ENCODE results near the gene SLC29A4. TPM values are rescaled to one million over a fixed set of nuclear protein-coding genes. Genes with fewer than 3 reads are reported as not detected.
"Not testable (repeated sequence)": the region's sequence is repeated elsewhere in the genome, so short reads cannot be mapped to it uniquely, and the experiment has no call there.

SLC29A4 gene, protein sequence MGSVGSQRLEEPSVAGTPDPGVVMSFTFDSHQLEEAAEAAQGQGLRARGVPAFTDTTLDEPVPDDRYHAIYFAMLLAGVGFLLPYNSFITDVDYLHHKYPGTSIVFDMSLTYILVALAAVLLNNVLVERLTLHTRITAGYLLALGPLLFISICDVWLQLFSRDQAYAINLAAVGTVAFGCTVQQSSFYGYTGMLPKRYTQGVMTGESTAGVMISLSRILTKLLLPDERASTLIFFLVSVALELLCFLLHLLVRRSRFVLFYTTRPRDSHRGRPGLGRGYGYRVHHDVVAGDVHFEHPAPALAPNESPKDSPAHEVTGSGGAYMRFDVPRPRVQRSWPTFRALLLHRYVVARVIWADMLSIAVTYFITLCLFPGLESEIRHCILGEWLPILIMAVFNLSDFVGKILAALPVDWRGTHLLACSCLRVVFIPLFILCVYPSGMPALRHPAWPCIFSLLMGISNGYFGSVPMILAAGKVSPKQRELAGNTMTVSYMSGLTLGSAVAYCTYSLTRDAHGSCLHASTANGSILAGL
- 1.1 and 1.8 TPM in 2 replicates for total RNA-seq

GRCh38 chr7:5282543-5283316 is at the start of gene SLC29A4:
Gene SLC29A4, plus strand, starts transcription at chr7:5282943. Its CDS starts 4,874 bp downstream, at chr7:5287817.
- no peak within 1 kb of the TSS for H3K4me3 Mint-ChIP-seq
- H3K4me1 Mint-ChIP-seq, result no peaks in the 10 kb centered on the region
- H3K9me3 Mint-ChIP-seq, result no peaks in the 10 kb centered on the region
- H3K27ac Mint-ChIP-seq, result no peak within 1 kb of the TSS
- no peaks in the 10 kb centered on the region for H3K36me3 Mint-ChIP-seq (ENCODE audit: low read depth)
- H3K27me3 Mint-ChIP-seq, result peaks cover 17% of the 10 kb centered on the region
- peak; percentile 68 for DNase-seq
- intact Hi-C loops (cut with micrococcal nuclease), result no loop called here

DNA sequence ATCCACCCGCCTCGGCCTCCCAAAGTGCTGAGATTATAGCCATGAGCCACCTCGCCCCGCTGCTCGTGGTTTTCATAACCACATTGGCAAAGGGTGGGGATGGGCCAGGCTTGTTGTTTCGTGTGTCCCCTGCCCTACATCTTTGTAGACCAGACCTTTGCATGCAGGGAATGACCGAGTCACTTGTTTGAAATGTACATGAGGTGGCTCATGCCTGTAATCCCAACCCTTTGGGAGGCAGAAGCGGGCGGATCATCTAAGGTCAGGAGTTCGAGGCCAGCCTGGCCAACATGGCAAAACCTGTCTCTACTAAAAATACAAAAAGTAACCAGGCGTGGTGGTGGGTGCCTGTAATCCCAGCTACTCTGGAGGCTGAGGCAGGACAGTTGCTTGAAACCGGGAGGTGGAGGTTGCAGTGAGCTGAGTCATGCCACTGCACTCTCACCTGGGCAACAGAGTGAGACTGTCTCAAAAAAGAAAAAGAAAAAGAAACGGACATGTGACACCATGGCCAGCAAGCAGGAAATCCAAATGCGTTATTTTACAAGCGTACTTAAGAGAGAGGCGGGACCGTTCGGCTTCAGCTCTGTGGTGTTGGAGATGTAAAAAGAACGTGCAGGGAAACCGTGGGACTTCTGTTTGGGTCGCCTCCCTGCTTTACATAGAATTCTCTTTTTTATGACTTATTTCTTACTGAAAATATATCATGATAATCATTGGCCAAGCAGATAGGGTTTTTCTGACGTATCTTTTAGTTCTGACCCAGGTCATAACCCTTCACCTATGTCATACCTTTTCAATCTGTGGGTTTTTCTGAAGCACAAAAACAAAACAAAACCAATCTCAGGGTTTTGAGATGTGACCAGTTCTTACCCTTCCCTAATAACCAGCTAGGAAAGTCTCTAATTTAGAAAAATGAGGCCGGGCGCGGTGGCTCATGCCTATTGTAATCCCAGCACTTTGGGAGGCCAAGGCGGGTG is 47.6 kb upstream of the SLC29A4 start:
- peaks cover 1% of the 10 kb centered on the region for H3K27me3 Mint-ChIP-seq
- DNase-seq, result no peak
- peaks cover 14% of the 10 kb centered on the region for H3K36me3 Mint-ChIP-seq (ENCODE audit: low read depth)
- intact Hi-C loops (cut with micrococcal nuclease), result no loop called here
- peaks cover 8% of the 10 kb centered on the region for H3K4me1 Mint-ChIP-seq
- no peaks in the 10 kb centered on the region for H3K9me3 Mint-ChIP-seq
- no peak overlapping the region for H3K4me3 Mint-ChIP-seq
- H3K27ac Mint-ChIP-seq, result no peak overlapping the region

- no peak overlapping the region for H3K4me3 Mint-ChIP-seq
- H3K36me3 Mint-ChIP-seq (ENCODE audit: low read depth), result no peaks in the 10 kb centered on the region
- peaks cover 12% of the 10 kb centered on the region for H3K4me1 Mint-ChIP-seq
- DNase-seq, result no peak
- no peaks in the 10 kb centered on the region for H3K9me3 Mint-ChIP-seq
- no peak overlapping the region for H3K27ac Mint-ChIP-seq
- H3K27me3 Mint-ChIP-seq, result peaks cover 17% of the 10 kb centered on the region
- intact Hi-C loops (cut with micrococcal nuclease), result no loop called here
These were observed 45.5 kb upstream of the SLC29A4 start for GRCh38 chr7:5237286-5237685.

DNA sequence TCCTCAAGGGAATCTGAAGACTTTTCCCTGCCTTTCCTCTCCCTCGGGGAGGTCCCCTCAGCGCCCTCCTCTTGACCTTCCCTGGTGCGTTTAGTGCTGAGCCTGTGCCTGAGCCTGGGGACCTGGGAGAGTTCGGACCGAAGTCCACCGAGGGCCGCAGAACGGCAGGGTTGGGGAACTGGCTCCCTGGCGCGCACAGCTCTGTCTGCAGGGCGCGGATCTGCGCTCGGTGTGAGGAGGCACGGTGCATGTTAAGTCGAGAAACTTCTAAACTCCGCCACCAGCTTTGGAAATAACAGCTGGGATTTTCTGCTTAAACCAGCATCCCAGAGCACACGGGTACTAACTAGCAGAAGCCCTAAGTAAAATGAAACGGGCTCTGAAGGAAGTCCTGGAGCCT is 44.2 kb upstream of the SLC29A4 start:
- H3K27ac Mint-ChIP-seq, result no peak overlapping the region

DNA sequence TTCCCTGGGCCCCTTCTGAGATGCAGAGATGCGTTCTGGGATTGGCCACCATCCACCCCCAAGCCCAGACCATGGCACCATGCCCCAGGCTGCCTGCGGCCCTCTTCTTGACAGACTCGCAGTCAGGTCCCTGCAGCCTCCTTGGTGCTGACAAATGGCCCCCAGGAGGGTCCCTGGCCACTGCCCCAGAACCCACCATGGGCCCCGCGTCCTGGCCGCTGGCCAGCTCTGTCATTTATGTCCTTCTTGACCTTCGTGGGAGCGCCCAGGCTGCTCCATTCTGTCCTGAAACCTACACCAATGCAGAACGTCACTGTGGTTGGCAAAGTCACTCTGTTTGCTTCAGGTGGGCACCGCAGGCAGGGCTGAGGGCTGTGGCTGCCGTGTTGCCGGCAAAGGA is 39.5 kb upstream of the SLC29A4 start:
- H3K27me3 Mint-ChIP-seq, result peaks cover 20% of the 10 kb centered on the region
- H3K4me1 Mint-ChIP-seq, result peaks cover 12% of the 10 kb centered on the region
- H3K9me3 Mint-ChIP-seq, result no peaks in the 10 kb centered on the region
- no peaks in the 10 kb centered on the region for H3K36me3 Mint-ChIP-seq (ENCODE audit: low read depth)
- no peak overlapping the region for H3K4me3 Mint-ChIP-seq
- H3K27ac Mint-ChIP-seq, result no peak overlapping the region
- intact Hi-C loops (cut with micrococcal nuclease), result no loop called here
- no peak for DNase-seq

More for the DNA sequence above, 44.2 kb upstream of the SLC29A4 start:
- intact Hi-C loops (cut with micrococcal nuclease), result no loop called here
- Mint-ChIP-seq H3K27me3 (peaks cover 20% of the 10 kb centered on the region), H3K4me1 (peaks cover 12% of the 10 kb centered on the region), H3K9me3 (no peaks in the 10 kb centered on the region), H3K36me3 (ENCODE audit: low read depth) (no peaks in the 10 kb centered on the region), H3K4me3 (no peak overlapping the region)
- DNase-seq, result no peak

DNA sequence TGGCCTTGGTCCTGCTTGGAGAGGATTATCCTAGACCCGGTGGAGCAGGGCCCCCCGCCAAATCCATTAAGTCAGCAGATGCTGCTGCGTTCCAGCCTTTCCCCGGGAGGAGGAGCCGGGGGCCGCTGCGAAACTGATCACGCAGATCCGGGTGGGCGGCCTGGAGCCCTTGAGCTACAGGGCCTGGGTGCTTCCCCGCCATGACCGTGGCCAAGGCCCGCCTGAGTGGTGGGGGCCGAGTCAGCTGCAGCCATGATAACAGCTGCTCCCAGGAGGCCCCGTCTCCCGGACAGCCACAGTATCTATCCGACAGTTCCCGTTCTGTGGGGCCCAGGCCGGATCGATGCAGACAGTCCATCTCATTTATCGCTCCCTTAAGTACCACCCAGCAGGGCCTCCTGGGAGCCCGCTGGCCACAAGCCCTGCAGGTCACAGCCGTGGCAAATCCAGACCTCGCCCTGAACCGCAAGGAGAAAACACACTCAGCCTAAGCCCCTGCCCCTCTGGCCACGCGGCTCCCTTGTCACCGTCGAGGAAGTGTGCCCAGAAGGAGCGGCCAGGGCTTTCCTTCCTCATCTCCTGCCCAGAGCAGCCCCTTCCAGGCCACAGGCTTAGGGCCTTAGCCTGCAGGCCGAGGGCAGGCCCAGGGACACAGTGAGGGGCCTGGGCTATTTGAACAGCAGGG is 34.4 kb upstream of the SLC29A4 start:
- Mint-ChIP-seq H3K36me3 (ENCODE audit: low read depth) (no peaks in the 10 kb centered on the region), H3K27ac (no peak overlapping the region)

DNA sequence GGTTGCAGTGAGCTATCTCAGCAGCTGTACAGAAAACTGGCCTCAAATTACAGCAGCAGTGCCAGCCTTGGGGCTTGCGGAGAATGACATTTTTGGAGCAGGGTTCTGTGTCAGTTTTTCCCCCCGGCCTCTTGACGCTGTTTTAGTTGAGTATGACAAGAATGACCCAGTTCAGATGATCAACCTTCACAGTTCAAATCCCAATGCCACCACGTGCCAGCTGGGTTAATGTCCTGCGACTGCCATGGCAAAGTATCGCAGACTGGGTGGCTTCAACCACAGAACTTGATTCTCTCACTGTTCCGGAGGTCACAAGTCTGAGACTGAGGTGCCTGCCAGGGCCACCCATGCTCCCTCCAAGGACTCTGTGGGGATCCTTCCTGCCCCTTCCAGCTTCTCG is 32.0 kb upstream of the SLC29A4 start:
- H3K4me3 Mint-ChIP-seq; H3K27me3 Mint-ChIP-seq; H3K27ac Mint-ChIP-seq; intact Hi-C loops (cut with micrococcal nuclease); H3K9me3 Mint-ChIP-seq; H3K4me1 Mint-ChIP-seq; H3K36me3 Mint-ChIP-seq (ENCODE audit: low read depth); DNase-seq: not testable (repeated sequence)

More for the DNA sequence above, 34.4 kb upstream of the SLC29A4 start:
- no peaks in the 10 kb centered on the region for H3K4me1 Mint-ChIP-seq
- intact Hi-C loops (cut with micrococcal nuclease), result no loop called here
- no peaks in the 10 kb centered on the region for H3K9me3 Mint-ChIP-seq
- H3K27me3 Mint-ChIP-seq, result no peaks in the 10 kb centered on the region
- no peak for DNase-seq
- H3K4me3 Mint-ChIP-seq, result no peak overlapping the region

DNA sequence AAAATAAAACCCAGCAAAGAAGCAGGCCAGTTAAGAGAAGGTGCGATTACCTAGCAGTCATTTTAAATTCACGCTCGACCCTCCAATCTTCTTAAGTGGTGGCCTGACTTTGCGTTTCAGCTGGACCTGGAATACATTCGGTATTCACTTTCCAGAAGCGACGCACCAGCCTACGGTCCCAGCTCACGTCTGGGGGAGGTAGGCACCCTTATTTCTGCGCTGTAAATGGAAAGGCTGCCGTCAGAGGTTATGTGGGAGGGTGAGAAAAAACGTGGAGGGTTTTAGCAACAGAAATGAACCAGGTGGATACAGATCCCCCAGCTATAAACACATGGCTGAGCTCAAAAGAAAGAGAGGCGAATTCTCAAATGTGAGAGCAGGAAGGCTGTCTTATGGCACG is 29.2 kb upstream of the SLC29A4 start:
- H3K27ac Mint-ChIP-seq; DNase-seq; H3K9me3 Mint-ChIP-seq; H3K4me3 Mint-ChIP-seq; H3K4me1 Mint-ChIP-seq; H3K27me3 Mint-ChIP-seq; intact Hi-C loops (cut with micrococcal nuclease); H3K36me3 Mint-ChIP-seq (ENCODE audit: low read depth): not testable (repeated sequence)

- H3K27ac Mint-ChIP-seq; DNase-seq; H3K27me3 Mint-ChIP-seq; H3K4me3 Mint-ChIP-seq; H3K9me3 Mint-ChIP-seq; H3K36me3 Mint-ChIP-seq (ENCODE audit: low read depth); H3K4me1 Mint-ChIP-seq; intact Hi-C loops (cut with micrococcal nuclease): not testable (repeated sequence)
These were observed 28.4 kb upstream of the SLC29A4 start for GRCh38 chr7:5254371-5254770.

- Mint-ChIP-seq H3K36me3 (ENCODE audit: low read depth) (no peaks in the 10 kb centered on the region), H3K27ac (no peak overlapping the region), H3K27me3 (peaks cover 5% of the 10 kb centered on the region), H3K9me3 (no peaks in the 10 kb centered on the region), H3K4me1 (no peaks in the 10 kb centered on the region), H3K4me3 (no peak overlapping the region)
- no peak for DNase-seq
- intact Hi-C loops (cut with micrococcal nuclease), result no loop called here
These were observed 26.9 kb upstream of the SLC29A4 start for GRCh38 chr7:5255832-5256231.

- H3K4me3 Mint-ChIP-seq; H3K9me3 Mint-ChIP-seq; H3K36me3 Mint-ChIP-seq (ENCODE audit: low read depth); H3K27me3 Mint-ChIP-seq; H3K4me1 Mint-ChIP-seq; intact Hi-C loops (cut with micrococcal nuclease); DNase-seq; H3K27ac Mint-ChIP-seq: not testable (repeated sequence)
These were observed 22.1 kb upstream of the SLC29A4 start for GRCh38 chr7:5260530-5261068.

DNA sequence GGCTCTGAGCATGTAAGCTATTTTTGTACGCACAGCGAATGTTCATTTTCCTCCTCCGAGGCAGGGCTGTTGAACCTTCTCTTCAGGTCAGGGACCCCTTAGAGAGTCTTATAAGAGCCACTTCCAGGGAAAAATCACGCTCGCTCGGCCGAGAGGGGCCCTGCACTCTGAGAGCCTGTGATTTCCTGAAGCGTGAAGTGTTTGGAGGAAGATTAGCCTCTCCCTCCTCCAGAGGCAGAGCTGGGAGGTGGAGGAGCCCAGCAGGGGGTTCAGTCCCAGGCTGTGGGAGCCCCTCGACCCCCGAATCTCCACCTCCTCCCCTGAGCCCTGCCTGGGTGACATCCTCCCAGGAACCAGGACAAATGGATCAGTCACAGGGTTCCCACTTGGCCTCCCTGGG is 19.7 kb upstream of the SLC29A4 start:
- H3K4me1 Mint-ChIP-seq; H3K4me3 Mint-ChIP-seq; H3K36me3 Mint-ChIP-seq (ENCODE audit: low read depth); intact Hi-C loops (cut with micrococcal nuclease); H3K27me3 Mint-ChIP-seq; DNase-seq; H3K27ac Mint-ChIP-seq; H3K9me3 Mint-ChIP-seq: not testable (repeated sequence)
